KOPT-K1 (cell line): Measurements from ENCODE around the gene FAM169A.
"Not testable (repeated sequence)": the region's sequence is repeated elsewhere in the genome, so short reads cannot be mapped to it uniquely, and the experiment has no call there.

Experiments
- H3K27ac ChIP-seq: fragments of 200-600 bp; sonication (generic); 2 replicates; pipeline ENCODE4 v1.5.1; 2016; ENCODE audit warnings: antibody characterized with exemption, mild to moderate bottlenecking, low read depth, low read length; ENCODE audit not compliant: poor library complexity, severe bottlenecking
- H3K36me3 ChIP-seq: fragments of 200-600 bp; sonication (generic); 2 replicates; pipeline ENCODE4 v1.5.1; 2017; ENCODE audit warnings: antibody characterized with exemption, mild to moderate bottlenecking, low read length, moderate library complexity; ENCODE audit not compliant: insufficient read depth
- H3K9me3 ChIP-seq: fragments of 200-600 bp; sonication (generic); 2 replicates; pipeline ENCODE4 v1.5.1; 2017; ENCODE audit warnings: antibody characterized with exemption, low read length, mild to moderate bottlenecking; ENCODE audit not compliant: insufficient read depth, poor library complexity, severe bottlenecking

Gene FAM169A

DNA sequence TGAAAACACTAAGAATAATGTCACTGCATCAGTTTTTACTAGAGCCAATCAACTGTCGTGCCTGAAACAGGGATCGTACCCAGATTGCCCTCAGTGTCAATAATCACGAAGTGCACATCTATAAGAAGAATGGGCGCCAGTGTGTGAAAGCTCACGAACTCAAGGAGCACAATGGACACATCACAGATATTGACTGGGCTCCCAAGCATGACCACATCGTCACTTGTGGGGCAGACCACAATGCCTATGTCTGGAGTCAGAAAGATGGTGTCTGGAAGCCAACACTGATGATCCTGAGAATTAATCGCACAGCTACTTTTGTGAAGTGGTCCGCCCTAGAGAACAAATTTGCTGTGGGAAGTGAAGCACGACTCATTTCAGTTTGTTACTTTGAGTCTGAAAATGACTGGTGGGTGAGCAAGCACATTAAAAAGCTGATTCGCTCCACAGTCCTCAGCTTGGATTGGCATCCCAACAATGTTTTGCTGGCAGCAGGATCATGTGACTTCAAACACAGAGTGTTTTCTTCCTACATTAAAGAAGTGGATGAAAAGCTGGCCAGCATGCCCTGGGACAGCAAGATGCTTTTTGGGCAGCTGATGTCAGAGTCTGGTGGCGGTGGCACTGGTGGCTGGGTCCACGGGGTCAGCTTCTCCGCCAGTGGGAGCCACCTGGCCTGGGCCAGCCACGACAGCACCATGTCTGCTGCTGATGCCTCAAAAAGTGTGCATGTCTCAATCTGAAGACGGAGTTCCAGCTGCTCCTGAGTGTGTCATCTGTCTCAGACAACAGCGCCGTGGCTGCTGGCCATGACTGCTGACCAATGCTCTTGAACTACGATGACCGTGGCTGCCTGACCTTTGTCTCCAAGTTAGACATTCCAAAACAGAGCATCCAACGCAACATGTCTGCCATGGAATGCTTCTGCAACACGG is 66.9 kb downstream of the FAM169A start:
- no peaks in the 10 kb centered on the region for H3K9me3 ChIP-seq
- peaks cover 67% of the 10 kb centered on the region for H3K36me3 ChIP-seq
- H3K27ac ChIP-seq = no peak overlapping the region

DNA sequence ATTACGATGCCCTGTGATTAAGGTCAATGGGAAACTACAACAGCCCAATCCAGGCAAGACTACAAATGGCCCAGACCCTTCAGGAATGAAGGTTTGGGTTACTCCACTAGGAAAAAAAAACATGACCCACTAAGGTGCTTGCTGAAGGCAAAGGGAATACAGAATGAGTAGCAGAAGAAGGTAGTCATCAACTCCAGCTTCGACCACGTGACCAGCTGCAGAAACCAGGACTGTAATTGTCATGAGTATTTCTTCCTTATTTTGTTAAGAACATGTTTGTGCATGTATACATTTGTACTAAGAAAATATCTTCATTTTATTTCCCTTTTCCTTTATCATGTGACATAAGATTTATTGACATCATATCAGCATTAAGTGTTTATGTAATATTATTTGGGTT is 74.5 kb downstream of the FAM169A start:
- peaks cover 71% of the 10 kb centered on the region for H3K36me3 ChIP-seq
- not testable (repeated sequence) for H3K9me3 ChIP-seq, H3K27ac ChIP-seq

DNA sequence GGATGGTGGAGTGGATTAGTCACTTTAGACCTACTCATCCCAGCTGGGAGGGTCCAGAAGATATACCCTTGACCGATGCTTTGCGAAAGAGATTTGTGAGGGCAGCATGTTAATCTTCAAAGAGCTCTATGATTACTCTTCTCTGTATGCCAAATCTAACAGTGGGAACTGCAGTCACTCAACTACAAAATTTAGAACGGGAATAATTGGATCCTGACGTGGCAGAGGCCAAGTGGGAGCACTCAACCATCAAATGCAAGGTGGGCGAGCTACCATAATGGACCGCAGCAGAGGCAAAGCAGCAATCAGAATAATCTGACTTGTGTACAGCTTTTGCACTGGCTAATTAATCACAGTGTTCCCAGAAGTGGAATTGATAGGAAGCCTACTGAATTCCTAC is 78.8 kb downstream of the FAM169A start:
- Histone ChIP-seq H3K9me3 (no peaks in the 10 kb centered on the region), H3K36me3 (peaks cover 47% of the 10 kb centered on the region), H3K27ac (no peak overlapping the region)

DNA sequence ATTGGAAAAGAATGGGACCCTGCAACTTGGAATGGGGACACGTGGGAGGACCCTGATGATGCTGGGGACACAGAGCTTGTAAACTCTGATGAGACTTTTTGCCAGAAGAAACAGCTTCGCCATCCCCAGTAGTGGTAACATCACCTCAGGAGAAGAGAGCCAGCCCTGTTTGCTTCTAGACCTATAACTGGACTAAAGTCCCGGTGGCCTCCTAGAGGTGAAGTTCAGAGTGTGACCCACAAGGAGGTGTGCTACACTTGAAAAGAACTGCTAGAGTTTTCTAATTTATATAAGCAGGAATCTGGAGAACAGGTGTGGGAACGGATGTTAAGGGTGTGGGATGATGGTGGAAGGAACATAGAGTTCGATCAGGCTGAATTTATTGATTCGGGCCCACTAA is 79.3 kb downstream of the FAM169A start:
- Histone ChIP-seq H3K27ac (no peak overlapping the region), H3K36me3 (peaks cover 47% of the 10 kb centered on the region)

DNA sequence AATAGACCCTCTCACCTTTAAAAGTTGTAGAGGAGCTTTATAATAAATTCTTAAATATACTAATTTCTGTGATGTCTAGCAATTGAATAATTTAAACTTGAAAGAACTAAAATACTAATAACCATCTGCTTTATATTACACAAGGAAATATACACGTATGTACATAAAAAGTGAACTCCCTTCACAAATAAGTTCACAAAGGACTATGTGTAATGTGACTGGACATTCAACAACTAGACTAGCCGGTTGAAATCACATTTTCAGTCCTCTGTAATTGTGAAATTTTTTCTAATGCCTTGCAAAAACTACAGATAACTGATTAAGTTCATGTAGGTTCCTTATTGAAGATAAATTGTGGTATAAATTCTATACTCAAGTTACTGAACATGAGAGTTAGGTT is 87.6 kb downstream of the FAM169A start:
- H3K27ac ChIP-seq = no peak overlapping the region
- H3K9me3 ChIP-seq = no peaks in the 10 kb centered on the region
- H3K36me3 ChIP-seq = peaks cover 96% of the 10 kb centered on the region

More for the DNA sequence above, 79.3 kb downstream of the FAM169A start:
- H3K9me3 ChIP-seq = no peaks in the 10 kb centered on the region

- Histone ChIP-seq H3K9me3 (no peaks in the 10 kb centered on the region), H3K27ac (no peak overlapping the region), H3K36me3 (peaks cover 85% of the 10 kb centered on the region)
Observed at GRCh38 chr5:74772359-74772758, 93.8 kb downstream of the FAM169A start.

- Histone ChIP-seq H3K27ac (peak overlapping the region; percentile 76), H3K9me3 (no peaks in the 10 kb centered on the region), H3K36me3 (peaks cover 58% of the 10 kb centered on the region)
Observed at GRCh38 chr5:74767579-74767913, 98.6 kb downstream of the FAM169A start.

DNA sequence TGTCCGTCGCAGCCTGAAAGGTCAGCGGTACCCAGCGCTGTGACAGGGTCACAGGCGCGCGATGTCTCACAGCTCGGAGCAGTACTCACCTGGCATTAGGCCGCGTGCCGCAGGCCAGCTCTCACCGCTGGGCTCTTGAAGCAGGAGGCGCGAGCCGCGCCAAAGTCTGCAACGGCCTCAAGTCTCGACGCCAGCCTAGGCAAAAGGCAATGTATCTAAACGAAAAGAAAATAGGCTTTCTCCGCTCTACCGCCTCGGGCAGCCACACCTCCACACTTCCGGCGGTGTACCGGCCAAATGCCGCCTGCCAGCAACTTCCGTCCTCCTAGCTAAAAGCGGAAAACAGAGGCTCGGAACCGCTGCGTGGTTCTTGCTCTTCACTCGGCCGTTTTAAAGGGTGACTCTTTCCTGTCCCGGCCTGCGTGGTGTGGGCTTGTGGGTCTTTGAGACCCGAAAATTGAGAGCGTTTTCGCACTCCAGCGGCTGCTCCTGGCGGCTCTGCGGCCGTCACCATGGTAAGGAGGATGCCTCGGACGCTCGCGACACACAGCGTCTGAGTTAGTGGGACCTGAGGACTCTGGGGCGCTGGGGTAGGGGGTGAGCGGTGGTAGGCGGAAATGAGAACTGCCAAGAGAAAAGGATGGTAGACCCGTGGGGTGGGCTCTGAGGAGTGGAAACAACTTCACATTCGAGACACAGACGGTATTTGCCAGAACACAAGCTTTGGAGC is 99.2 kb downstream of the FAM169A start, which contains the start of the genes GFM2 and NSA2:
Gene GFM2, minus strand, starts transcription at position 269 of the 730 bp plus-strand sequence. CDS start 3,375 bp downstream, outside the sequence.
Gene NSA2, plus strand, starts transcription at position 401 of the 730 bp plus-strand sequence. Its CDS starts 112 bp downstream, at position 513.
- H3K9me3 ChIP-seq = no peaks in the 10 kb centered on the region
- peaks cover 58% of the 10 kb centered on the region for H3K36me3 ChIP-seq
- peak within 1 kb of the TSS; percentile 76 for H3K27ac ChIP-seq

DNA sequence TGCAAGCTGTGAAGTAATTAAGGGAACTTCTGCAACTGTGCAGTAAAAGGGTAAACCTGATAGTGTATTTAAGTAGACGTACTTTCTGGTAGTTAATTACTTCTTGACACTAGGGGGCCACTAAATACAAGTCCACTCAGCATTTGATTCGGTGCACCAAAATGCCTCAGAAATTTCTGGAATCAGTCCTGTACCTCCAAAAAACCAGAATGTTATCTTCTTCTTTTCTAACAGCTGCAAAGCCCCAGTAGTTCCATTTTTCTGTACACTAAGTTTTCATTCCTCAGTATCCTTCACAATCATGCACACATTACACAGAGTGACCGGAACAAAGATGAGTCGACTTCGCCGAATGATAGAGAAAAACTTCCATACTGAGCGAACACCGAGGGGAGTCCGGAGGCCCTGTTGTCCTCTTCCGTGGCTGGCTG is 99.8 kb downstream of the FAM169A start:
- H3K36me3 ChIP-seq = peaks cover 58% of the 10 kb centered on the region
- H3K9me3 ChIP-seq = no peaks in the 10 kb centered on the region
- peak overlapping the region; percentile 76 for H3K27ac ChIP-seq

DNA sequence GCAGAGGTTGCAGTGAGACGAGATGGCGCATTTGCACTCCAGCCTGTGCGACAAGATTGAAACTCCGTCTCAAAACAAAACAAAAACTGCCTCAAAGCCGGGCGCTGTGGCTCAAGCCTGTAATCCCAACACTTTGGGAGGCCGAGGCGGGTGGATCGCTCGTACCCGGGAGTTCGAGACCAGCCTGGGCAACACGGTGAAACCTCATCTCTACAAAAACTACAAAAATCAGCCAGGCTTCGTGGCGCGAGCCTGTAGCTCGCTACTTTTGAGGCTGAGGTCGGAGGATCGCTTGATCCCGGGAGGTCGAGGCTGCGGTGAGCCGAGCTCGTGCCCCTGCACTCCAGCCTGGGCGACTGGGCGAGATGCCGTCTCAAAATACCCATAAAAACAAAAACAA is 100.3 kb downstream of the FAM169A start:
- no peaks in the 10 kb centered on the region for H3K9me3 ChIP-seq
- H3K36me3 ChIP-seq = peaks cover 58% of the 10 kb centered on the region
- H3K27ac ChIP-seq = peak overlapping the region; percentile 76

DNA sequence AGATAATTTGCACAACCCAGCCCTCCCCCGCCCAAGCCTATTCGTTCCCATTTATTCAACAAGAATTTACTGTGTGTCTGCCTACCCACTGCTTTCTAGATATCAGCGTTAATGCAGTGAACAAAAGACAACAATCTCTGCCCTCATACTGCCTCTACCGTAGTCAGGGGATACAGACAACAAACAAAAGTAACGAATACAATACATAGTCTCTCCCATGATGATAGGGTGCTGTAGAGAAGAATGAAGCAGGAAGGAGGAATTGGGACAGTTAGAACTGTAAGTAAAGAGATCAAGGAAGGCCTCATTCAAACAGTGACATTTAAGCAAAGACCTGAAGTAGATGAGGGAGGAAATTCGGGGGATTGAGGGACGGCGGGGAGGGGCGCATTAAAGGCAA is 101.0 kb downstream of the FAM169A start:
- H3K27ac ChIP-seq = no peak overlapping the region
- H3K9me3 ChIP-seq = no peaks in the 10 kb centered on the region
- peaks cover 58% of the 10 kb centered on the region for H3K36me3 ChIP-seq

DNA sequence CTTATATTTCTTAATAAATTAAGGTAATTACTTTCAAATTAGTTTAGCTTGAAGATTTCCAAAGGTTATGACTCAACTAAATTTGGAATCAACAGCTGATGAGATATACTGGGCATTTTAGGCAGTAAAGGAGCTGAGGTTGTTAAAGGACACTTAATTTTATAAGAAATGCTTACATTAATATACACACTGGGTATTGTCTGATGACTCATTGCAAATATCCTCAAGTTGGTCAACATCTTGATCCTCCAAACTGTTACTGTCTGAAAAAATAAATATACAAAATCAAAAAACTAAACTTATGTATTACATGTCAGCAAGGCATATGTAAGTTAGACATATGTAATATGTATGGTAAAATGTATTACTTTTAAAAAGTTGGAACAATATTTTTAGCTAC is 102.7 kb downstream of the FAM169A start:
- Histone ChIP-seq H3K27ac (no peak overlapping the region), H3K9me3 (no peaks in the 10 kb centered on the region), H3K36me3 (peaks cover 60% of the 10 kb centered on the region)

GRCh38 chr5:74762599-74762998 is 103.6 kb downstream of the FAM169A start:
- Histone ChIP-seq H3K9me3 (no peaks in the 10 kb centered on the region), H3K36me3 (peaks cover 69% of the 10 kb centered on the region), H3K27ac (no peak overlapping the region)

DNA sequence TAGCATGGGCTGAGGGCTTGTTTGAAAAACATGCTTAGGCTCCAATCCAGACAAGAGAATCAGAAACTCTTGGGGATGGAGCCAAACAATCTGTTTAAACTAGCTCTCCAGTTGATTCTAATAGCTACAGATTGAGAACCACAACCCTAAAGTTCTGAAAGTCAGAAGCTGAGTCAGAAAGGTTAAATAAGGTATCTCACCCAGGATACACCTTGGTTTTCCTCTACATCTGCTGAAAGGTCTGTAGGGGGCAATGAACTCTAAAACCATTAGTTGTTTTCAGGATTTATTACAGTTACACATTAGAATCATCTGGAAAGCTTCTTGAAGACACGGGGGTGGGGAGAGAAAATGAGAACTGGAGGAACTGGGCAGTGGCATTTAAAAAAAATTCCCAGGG is 104.9 kb downstream of the FAM169A start:
- peaks cover 82% of the 10 kb centered on the region for H3K36me3 ChIP-seq
- H3K27ac ChIP-seq = no peak overlapping the region
- peaks cover 7% of the 10 kb centered on the region for H3K9me3 ChIP-seq

DNA sequence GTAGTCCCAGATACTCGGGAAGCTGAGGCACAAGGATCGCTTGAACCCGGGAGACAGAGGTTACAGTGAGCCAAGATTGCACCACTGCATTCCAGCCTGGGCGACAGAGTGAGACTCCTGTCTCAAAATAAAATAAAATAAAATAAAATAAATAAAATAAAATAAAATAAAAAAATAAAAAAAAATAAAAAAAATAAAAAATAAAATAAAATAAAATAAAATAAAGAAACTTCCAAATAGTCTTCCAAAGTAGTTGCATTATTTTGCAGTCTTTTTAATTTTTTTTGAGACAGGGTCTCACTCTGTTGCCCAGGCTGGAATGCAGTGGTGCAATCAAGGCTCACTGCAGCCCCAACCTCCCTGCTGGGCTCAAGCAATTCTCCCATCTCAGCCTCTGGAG is 117.4 kb downstream of the FAM169A start:
- H3K9me3 ChIP-seq, H3K27ac ChIP-seq: not testable (repeated sequence)
- peaks cover 86% of the 10 kb centered on the region for H3K36me3 ChIP-seq
